GM18873 (cell line): Measurements from ENCODE around the gene PTP4A2.
"Not testable (repeated sequence)": the region's sequence is repeated elsewhere in the genome, so short reads cannot be mapped to it uniquely, and the experiment has no call there.

Experiments
- ATAC-seq: cut with Tn5 transposase; IDR thresholded peaks from one replicate; pipeline ENCODE4 v1.9.1; 2021; ENCODE audit warnings: mild to moderate bottlenecking, moderate library complexity, moderate number of reproducible peaks; ENCODE audit not compliant: unreplicated experiment, low FRiP score

PTP4A2 gene

GRCh38 chr1:31895474-31896198, 42.5 kb downstream of the PTP4A2 start:
- ATAC-seq: not testable (repeated sequence)

DNA sequence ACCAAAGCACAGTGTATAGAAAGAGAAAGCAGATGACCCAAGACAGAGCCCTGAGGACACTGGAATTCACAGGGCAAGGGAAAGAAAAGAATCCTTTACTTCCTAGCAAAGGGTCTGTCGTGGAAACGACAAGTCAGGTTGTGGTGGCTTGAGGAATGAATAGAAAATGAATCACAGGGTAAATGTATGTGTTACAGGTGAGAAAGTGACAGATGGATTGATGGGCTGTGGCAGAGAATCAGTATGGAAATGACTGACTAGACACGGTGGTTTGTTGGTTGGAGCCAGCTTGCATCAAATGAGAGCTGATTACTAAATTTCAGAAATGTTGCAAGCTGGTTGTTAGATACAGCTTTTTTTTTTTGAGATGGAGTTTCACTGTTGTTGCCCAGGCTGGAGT, 46.9 kb downstream of the PTP4A2 start:
- no peak for ATAC-seq

DNA sequence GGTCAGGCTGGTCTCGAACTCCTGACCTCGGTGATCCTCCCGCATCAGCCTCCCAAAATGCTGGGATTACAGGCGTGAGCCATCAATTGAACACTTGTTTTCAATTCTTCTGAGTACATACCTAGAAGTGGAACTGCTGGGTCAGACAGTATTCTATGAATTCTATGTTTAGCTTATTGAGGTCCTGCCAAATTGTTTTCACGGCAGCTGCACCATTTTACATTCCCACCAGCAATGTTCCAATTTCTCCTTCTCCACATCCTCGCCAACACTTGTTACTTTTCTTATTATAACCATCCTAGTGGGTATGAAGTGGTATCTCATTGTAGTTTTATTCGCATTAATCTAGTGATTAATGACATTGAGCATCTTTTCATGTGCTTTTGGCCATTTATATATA, 49.9 kb downstream of the PTP4A2 start:
- ATAC-seq: no peak

DNA sequence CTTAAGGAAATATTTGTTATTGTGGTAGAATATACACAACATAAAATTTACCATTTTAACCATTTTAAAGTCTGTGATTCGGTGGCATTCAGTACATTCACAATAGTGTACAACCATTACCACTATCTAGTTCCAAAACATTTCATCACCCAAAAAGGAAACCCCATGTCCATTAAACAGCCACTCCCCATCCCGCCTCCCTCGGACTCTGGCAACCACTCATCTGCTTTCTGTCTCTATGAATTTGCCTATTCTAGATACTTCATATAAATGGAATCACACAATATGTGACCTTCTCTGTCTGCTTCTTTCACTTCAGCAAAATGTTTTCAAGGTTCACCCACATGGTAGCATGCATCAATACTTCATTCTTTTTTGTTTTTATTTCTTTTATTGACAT, 51.3 kb downstream of the PTP4A2 start:
- no peak for ATAC-seq

- no peak for ATAC-seq
These were observed 52.3 kb downstream of the PTP4A2 start for GRCh38 chr1:31885851-31886250.

GRCh38 chr1:31883357-31883942, 54.7 kb downstream of the PTP4A2 start:
- no peak for ATAC-seq

DNA sequence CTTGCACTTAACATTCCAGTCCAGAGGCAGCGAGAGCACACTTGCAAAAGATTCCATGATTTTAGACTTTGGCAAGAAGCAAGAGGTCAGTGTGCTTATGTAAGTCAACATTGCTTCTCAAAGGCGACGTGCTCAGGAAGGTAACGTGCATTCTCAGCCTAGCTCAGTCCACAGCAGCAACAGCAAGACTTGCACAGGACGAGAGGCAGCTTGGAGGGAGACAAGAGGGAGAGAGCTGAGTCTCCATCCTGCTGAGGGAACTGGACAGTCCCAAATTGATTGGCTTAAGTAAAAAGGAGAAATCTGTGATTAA, 56.5 kb downstream of the PTP4A2 start:
- ATAC-seq: no peak

- ATAC-seq: no peak
These were observed 57.0 kb downstream of the PTP4A2 start for GRCh38 chr1:31880957-31881687.

GRCh38 chr1:31879981-31880608, 58.1 kb downstream of the PTP4A2 start:
- ATAC-seq: no peak

DNA sequence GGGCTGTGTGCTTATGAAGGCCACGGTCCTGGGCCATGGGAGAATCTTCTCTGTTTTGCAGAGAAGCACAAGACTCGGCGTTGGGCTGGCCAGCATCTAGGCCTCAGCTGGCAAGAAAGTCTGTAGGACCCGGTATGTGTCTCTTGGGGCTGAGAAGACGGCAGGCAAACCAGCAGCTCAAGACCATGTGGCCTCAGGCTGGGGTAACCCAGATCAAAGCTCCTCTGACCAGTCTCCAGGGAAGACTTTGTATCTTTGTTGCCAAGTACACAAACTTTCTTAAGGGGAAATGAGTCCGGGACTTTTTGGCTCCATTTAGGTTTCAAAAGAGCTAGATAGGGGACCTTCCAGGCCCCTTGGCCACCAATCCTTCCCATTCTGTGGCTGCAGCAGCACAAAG, 60.1 kb downstream of the PTP4A2 start:
- ATAC-seq: no peak

- ATAC-seq: no peak
These were observed 60.6 kb downstream of the PTP4A2 start for GRCh38 chr1:31877544-31877943.

GRCh38 chr1:31875636-31876236, 62.4 kb downstream of the PTP4A2 start:
- ATAC-seq: no peak

DNA sequence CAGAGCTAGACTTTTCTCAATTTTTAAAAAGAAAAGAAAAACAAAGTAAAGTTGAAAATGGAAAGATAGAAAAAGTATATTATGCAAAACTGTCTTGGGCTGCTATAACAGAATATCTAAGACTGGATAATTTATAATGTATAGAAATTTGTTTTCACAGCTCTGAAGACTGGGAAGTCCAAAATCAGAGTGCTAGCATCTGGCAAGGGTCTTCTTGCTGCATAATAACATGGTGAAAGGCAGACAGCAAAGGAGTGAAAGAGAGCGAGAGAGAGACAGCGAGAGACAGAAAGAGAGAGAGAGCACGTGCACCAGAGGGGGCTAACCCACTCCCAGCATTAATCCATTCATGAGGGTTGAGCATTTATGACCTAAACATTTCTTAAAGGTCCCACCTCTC, 63.2 kb downstream of the PTP4A2 start:
- no peak for ATAC-seq

DNA sequence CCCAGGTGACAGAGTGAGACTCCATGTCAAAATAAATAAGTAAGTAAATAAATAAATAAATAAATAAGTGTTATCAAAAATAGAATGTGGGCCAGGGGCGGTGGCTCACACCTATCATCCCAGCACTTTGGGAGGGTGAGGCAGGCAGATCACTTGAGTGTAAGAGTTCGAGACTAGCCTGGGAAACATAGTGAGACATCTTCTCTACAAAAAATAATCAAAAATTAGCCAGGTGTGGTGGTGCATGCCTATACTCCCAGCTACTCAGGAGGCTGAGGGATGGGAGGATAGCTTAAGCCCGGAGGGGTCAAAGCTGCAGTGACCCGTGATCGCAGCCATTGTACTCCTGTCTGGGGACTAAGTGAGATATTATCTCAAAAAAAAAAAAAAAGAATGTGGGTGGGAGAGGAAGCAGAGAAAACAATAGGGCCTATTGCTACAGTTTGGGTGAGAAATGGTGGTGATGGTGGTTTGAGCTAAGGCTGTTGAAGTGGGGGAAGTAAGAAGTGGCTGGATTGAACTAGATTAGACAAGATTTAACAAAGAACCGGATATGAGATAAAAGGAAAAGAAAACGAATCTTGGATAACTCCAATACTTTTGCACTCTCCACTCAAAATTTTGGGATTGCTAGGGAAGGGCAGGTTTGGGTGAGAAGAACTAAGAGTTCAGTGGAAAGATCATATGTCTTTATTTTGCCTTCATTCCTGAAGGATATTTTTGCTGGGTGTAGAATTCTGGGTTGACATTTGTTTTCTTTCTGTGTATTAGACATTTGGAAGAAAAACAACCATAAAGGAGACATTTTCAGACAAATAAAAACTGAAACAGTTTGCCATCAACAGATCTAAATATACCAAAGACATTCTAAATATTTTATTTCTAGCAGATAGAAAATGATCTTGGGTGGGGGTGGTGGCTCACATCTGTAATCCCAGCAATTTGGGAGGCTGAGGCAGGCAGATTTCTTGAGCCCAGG, 65.2 kb downstream of the PTP4A2 start:
- ATAC-seq: no peak

- no peak for ATAC-seq
These were observed 66.5 kb downstream of the PTP4A2 start for GRCh38 chr1:31871703-31872102.

DNA sequence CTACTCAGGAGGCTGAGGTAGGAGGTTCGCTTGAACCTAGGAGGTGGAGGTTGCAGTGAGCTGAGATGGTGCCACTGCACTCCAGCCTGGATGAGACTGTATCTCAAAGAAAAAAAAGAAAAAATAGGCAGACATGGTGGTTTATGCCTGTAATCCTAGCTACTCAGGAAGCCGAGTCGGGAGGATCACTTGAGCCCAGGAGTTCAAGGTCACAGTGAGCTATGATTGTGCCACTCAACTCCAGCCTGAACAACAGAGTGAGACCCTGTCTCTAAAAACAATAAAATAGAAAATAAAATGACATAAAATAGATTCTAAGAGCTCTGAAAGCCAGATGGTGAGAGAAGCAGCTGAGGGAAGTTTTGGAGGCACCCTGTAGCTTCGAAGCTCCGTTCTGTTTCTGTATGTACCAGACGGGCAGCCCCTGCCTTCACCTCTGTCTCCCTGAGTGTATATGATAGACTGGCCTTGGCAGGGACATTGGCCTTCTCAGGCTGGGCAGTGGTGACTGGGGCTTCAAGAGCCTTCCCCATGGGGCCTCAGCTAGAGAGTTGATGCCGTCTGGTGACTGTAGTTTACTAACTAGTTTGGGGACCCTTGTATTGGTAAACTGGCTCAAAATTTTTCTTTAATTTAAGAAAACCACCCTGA, 68.0 kb downstream of the PTP4A2 start:
- no peak for ATAC-seq

- no peak for ATAC-seq
These were observed 68.7 kb downstream of the PTP4A2 start for GRCh38 chr1:31869449-31869848.

DNA sequence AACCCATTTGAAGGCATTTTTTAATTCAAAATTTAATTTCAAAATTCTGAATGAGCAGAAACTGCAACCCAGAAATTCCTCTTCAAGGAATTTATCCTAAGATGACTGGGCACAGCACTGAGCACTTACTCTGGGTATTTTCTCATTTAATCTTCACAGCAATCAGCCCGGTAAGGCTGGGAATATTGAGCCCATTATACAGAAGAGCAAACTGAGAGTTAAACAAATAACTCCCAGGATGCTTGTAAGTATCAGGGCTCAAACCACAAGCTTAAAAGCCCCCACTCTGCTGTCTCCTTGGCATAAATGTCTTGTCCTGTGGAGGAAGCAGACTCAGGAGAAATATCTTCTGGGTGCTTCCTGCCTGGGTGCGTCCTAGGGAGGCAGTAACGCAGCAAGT, 69.3 kb downstream of the PTP4A2 start:
- no peak for ATAC-seq

GRCh38 chr1:31867546-31867945, 70.6 kb downstream of the PTP4A2 start:
- no peak for ATAC-seq
